Activated CD8-positive, alpha-beta memory T cell treated with anti-CD3 and anti-CD28 coated beads, Interleukin-2, amount 10 ng/mL, durations not matched to agents 7 days and 5 days (primary cell): ENCODE data around the gene GPR18. TPM values are rescaled to one million over a fixed set of nuclear protein-coding genes. Genes with fewer than 3 reads are reported as not detected.
"Not testable (repeated sequence)": the region's sequence is repeated elsewhere in the genome, so short reads cannot be mapped to it uniquely, and the experiment has no call there.

Experiments used
- ATAC-seq: fragments of 150-1000 bp; cut with Tn5 transposase; one replicate; pipeline ENCODE4 v1.10.0; 2021; ENCODE audit warnings: moderate library complexity
- CTCF ChIA-PET: fragments of 350-600 bp; sonication (Branson Sonifier 250); formaldehyde crosslinking; loops from one replicate; lab custom pipeline; 2021; ENCODE audit warnings: antibody characterized with exemption; lab: Charles Lee
- DNase-seq: peaks from one replicate; pipeline ENCODE4 v3.0.0-alpha.2; 2020
- H3K27ac Mint-ChIP-seq: one replicate; pipeline ENCODE4 v1.8.0; 2021; ENCODE audit warnings: mild to moderate bottlenecking, mixed read lengths
- H3K27me3 Mint-ChIP-seq: one replicate; pipeline ENCODE4 v1.8.0; 2021; ENCODE audit warnings: mixed read lengths
- H3K36me3 Mint-ChIP-seq: one replicate; pipeline ENCODE4 v1.8.0; 2021; ENCODE audit warnings: mild to moderate bottlenecking, mixed read lengths
- H3K4me1 Mint-ChIP-seq: one replicate; pipeline ENCODE4 v1.8.0; 2021; ENCODE audit warnings: mixed read lengths
- H3K4me3 Mint-ChIP-seq: one replicate; pipeline ENCODE4 v1.8.0; 2021; ENCODE audit warnings: mild to moderate bottlenecking, moderate library complexity, mixed read lengths
- H3K9me3 Mint-ChIP-seq: one replicate; pipeline ENCODE4 v1.8.0; 2022; ENCODE audit warnings: low read depth, mixed read lengths
- total RNA-seq, 2 experiments: library from RNA; stranded (reverse); gene quantifications; one replicate each; pipeline ENCODE4 v1.2.3, GENCODE V29; 2021

The GPR18 gene
- total RNA-seq, 2 experiments from 2014 or later: 11.1 to 13.1 TPM

GRCh38 chr13:99221567-99222239 lies 36.5 kb downstream of the GPR18 start:
- Mint-ChIP-seq H3K27me3 (no peaks in the 10 kb centered on the region), H3K27ac (peak overlapping the region; percentile 84), H3K4me1 (peaks cover 89% of the 10 kb centered on the region), H3K4me3 (peak overlapping the region; percentile 10), H3K36me3 (peaks cover 34% of the 10 kb centered on the region), H3K9me3 (no peaks in the 10 kb centered on the region)
- DNase-seq (no peak), ATAC-seq (no peak)
- CTCF ChIA-PET: interaction anchor here (1.0 kb wide), 1 partner anchor 9 kb away, joined by 4 read pairs; no protein-coding TSS in a partner anchor

- H3K36me3 Mint-ChIP-seq: peaks cover 25% of the 10 kb centered on the region
- CTCF ChIA-PET: interaction anchor here (1.8 to 7.2 kb wide), 2 partner anchors 17 to 24 kb away, joined by 5 to 106 read pairs; partner anchors contain the start of gene UBAC2
Measured at GRCh38 chr13:99220199-99220935, 37.8 kb downstream of the GPR18 start.

GRCh38 chr13:99218969-99219368 lies 39.2 kb downstream of the GPR18 start:
- no peaks in the 10 kb centered on the region for H3K27me3 Mint-ChIP-seq
- H3K27ac Mint-ChIP-seq: peak overlapping the region; percentile 88
- no peaks in the 10 kb centered on the region for H3K9me3 Mint-ChIP-seq
- CTCF ChIA-PET: interaction anchor here (0.8 to 7.2 kb wide), 16 partner anchors 8 to 217 kb away, joined by 3 to 106 read pairs (median 4); partner anchors contain the start of genes GPR18 and UBAC2
- peak; percentile 85 for DNase-seq
- H3K4me1 Mint-ChIP-seq: peaks cover 89% of the 10 kb centered on the region
- H3K4me3 Mint-ChIP-seq: peak overlapping the region; percentile 66
- ATAC-seq: peak; percentile 78
- H3K36me3 Mint-ChIP-seq: peaks cover 25% of the 10 kb centered on the region

More at GRCh38 chr13:99220199-99220935, 37.8 kb downstream of the GPR18 start:
- H3K4me3 Mint-ChIP-seq: peak overlapping the region; percentile 27
- H3K27ac Mint-ChIP-seq: peak overlapping the region; percentile 81
- no peaks in the 10 kb centered on the region for H3K9me3 Mint-ChIP-seq
- H3K27me3 Mint-ChIP-seq: no peaks in the 10 kb centered on the region
- ATAC-seq (peak; percentile 35), DNase-seq (peak; percentile 65)
- peaks cover 87% of the 10 kb centered on the region for H3K4me1 Mint-ChIP-seq

GRCh38 chr13:99218545-99218944 lies 39.6 kb downstream of the GPR18 start:
- Mint-ChIP-seq H3K4me3 (peak overlapping the region; percentile 66), H3K4me1 (peaks cover 86% of the 10 kb centered on the region), H3K36me3 (peaks cover 22% of the 10 kb centered on the region), H3K27me3 (no peaks in the 10 kb centered on the region), H3K9me3 (no peaks in the 10 kb centered on the region), H3K27ac (peak overlapping the region; percentile 88)
- ATAC-seq (no peak), DNase-seq (no peak)
- CTCF ChIA-PET: interaction anchor here (0.8 to 7.2 kb wide), 16 partner anchors 9 to 218 kb away, joined by 3 to 106 read pairs (median 4); partner anchors contain the start of genes GPR18 and UBAC2

- H3K36me3 Mint-ChIP-seq: peaks cover 19% of the 10 kb centered on the region
- H3K27ac Mint-ChIP-seq: peak overlapping the region; percentile 88
- no peaks in the 10 kb centered on the region for H3K9me3 Mint-ChIP-seq
- DNase-seq: no peak
- H3K27me3 Mint-ChIP-seq: no peaks in the 10 kb centered on the region
- no peak for ATAC-seq
- CTCF ChIA-PET: interaction anchor here (0.8 to 7.2 kb wide), 16 partner anchors 9 to 218 kb away, joined by 3 to 106 read pairs (median 4); partner anchors contain the start of genes GPR18 and UBAC2
- peak overlapping the region; percentile 66 for H3K4me3 Mint-ChIP-seq
- H3K4me1 Mint-ChIP-seq: peaks cover 86% of the 10 kb centered on the region
Measured at GRCh38 chr13:99218126-99218525, 40.1 kb downstream of the GPR18 start.

- Mint-ChIP-seq H3K27me3 (no peaks in the 10 kb centered on the region), H3K36me3 (peaks cover 14% of the 10 kb centered on the region), H3K4me1 (peaks cover 81% of the 10 kb centered on the region), H3K4me3 (peak overlapping the region; percentile 66), H3K9me3 (no peaks in the 10 kb centered on the region), H3K27ac (peak overlapping the region; percentile 92)
- peak; percentile 16 for ATAC-seq
- DNase-seq: peak; percentile 64
- CTCF ChIA-PET: interaction anchor here (1.1 to 7.2 kb wide), 9 partner anchors 13 to 219 kb away, joined by 3 to 106 read pairs (median 5); partner anchors contain the start of genes GPR18 and UBAC2
Measured at GRCh38 chr13:99217461-99218110, 40.6 kb downstream of the GPR18 start.

GRCh38 chr13:99215184-99215830 lies 42.9 kb downstream of the GPR18 start:
- Mint-ChIP-seq H3K4me3 (peak overlapping the region; percentile 73), H3K36me3 (peaks cover 18% of the 10 kb centered on the region), H3K27ac (peak overlapping the region; percentile 94), H3K27me3 (no peaks in the 10 kb centered on the region), H3K9me3 (no peaks in the 10 kb centered on the region), H3K4me1 (peaks cover 75% of the 10 kb centered on the region)
- CTCF ChIA-PET: interaction anchor here (1.2 to 7.2 kb wide), 6 partner anchors 12 to 51 kb away, joined by 3 to 106 read pairs (median 6); partner anchors contain the start of gene UBAC2
- DNase-seq: peak; percentile 83
- peak; percentile 64 for ATAC-seq

- no peak for DNase-seq
- Mint-ChIP-seq H3K27ac (peak overlapping the region; percentile 94), H3K36me3 (peaks cover 18% of the 10 kb centered on the region), H3K4me3 (peak overlapping the region; percentile 73), H3K9me3 (no peaks in the 10 kb centered on the region), H3K27me3 (no peaks in the 10 kb centered on the region), H3K4me1 (peaks cover 73% of the 10 kb centered on the region)
- CTCF ChIA-PET: interaction anchor here (1.2 to 7.2 kb wide), 6 partner anchors 11 to 51 kb away, joined by 3 to 106 read pairs (median 6); partner anchors contain the start of gene UBAC2
- no peak for ATAC-seq
Measured at GRCh38 chr13:99214731-99215130, 43.4 kb downstream of the GPR18 start.

- H3K36me3 Mint-ChIP-seq: peaks cover 21% of the 10 kb centered on the region
- peak overlapping the region; percentile 94 for H3K27ac Mint-ChIP-seq
- peak; percentile 23 for ATAC-seq
- no peaks in the 10 kb centered on the region for H3K9me3 Mint-ChIP-seq
- peaks cover 72% of the 10 kb centered on the region for H3K4me1 Mint-ChIP-seq
- CTCF ChIA-PET: interaction anchor here (1.3 to 7.2 kb wide), 3 partner anchors 11 to 38 kb away, joined by 5 to 106 read pairs (median 8); partner anchors contain the start of gene UBAC2
- peak overlapping the region; percentile 73 for H3K4me3 Mint-ChIP-seq
- no peaks in the 10 kb centered on the region for H3K27me3 Mint-ChIP-seq
- DNase-seq: peak; percentile 62
Measured at GRCh38 chr13:99214232-99214631, 43.9 kb downstream of the GPR18 start.

GRCh38 chr13:99211421-99212035 lies 46.7 kb downstream of the GPR18 start:
- DNase-seq: no peak
- Mint-ChIP-seq H3K4me1 (peaks cover 63% of the 10 kb centered on the region), H3K9me3 (no peaks in the 10 kb centered on the region), H3K27me3 (no peaks in the 10 kb centered on the region), H3K36me3 (peaks cover 32% of the 10 kb centered on the region), H3K27ac (no peak overlapping the region), H3K4me3 (no peak overlapping the region)
- no peak for ATAC-seq
- CTCF ChIA-PET: interaction anchor here (1.5 kb wide), 1 partner anchor 55 kb away, joined by 4 read pairs; no protein-coding TSS in a partner anchor

- Mint-ChIP-seq H3K36me3 (peaks cover 41% of the 10 kb centered on the region), H3K4me1 (peaks cover 64% of the 10 kb centered on the region)
- ATAC-seq, H3K27ac Mint-ChIP-seq, DNase-seq, H3K27me3 Mint-ChIP-seq, H3K9me3 Mint-ChIP-seq, H3K4me3 Mint-ChIP-seq: not testable (repeated sequence)
- CTCF ChIA-PET: interaction anchor here (0.7 to 1.6 kb wide), 2 partner anchors 57 to 59 kb away, joined by 3 read pairs; no protein-coding TSS in a partner anchor
Measured at GRCh38 chr13:99210627-99211026, 47.6 kb downstream of the GPR18 start.
